DND-41 (cell line): ENCODE results near the gene SORBS1.

Experiments used
- ATAC-seq: fragments of 200-7000 bp; cut with Tn5 transposase; 3 replicates; pipeline ENCODE4 v1.9.1; 2021; ENCODE audit warnings: low read depth; ENCODE audit not compliant: insufficient read depth
- DNase-seq: peaks from one replicate; pipeline ENCODE4 v3.0.0-alpha.2; 2020
- H2AFZ ChIP-seq: 2 replicates; pipeline ENCODE4 v1.6.0; 2012; ENCODE audit warnings: low read depth, low read length
- H3K27ac ChIP-seq: 2 replicates; pipeline ENCODE4 v1.5.1; 2012; ENCODE audit warnings: low read length, inconsistent platforms
- H3K27me3 ChIP-seq: fragments of 200-600 bp; sonication (generic); 2 replicates; pipeline ENCODE4 v1.6.0; 2012; ENCODE audit warnings: low read length, mild to moderate bottlenecking, inconsistent platforms; ENCODE audit not compliant: insufficient read depth, poor library complexity
- H3K36me3 ChIP-seq: 2 replicates; pipeline ENCODE4 v1.5.1; 2012; ENCODE audit warnings: low read length, inconsistent platforms; ENCODE audit not compliant: insufficient read depth
- H3K4me1 ChIP-seq: 2 replicates; pipeline ENCODE4 v1.5.1; 2012; ENCODE audit warnings: mild to moderate bottlenecking, low read length; ENCODE audit not compliant: insufficient read depth
- H3K4me2 ChIP-seq: 2 replicates; pipeline ENCODE4 v1.6.0; 2012; ENCODE audit warnings: mild to moderate bottlenecking, moderate library complexity, low read length, inconsistent platforms; ENCODE audit not compliant: insufficient read depth
- H3K4me3 ChIP-seq, 2 experiments: fragments of 200-600 bp in 1 of 2; shearing (Covaris generic) in 1 of 2; 2 replicates each; pipeline ENCODE4 v1.5.1; 2012 to 2016; ENCODE audit warnings: inconsistent platforms in 2 of 2, low read length in 2 of 2, mild to moderate bottlenecking in 2 of 2, low read depth in 1 of 2, moderate library complexity in 1 of 2
- H3K79me2 ChIP-seq: 2 replicates; pipeline ENCODE4 v1.6.0; 2012; ENCODE audit warnings: low read length, inconsistent platforms; ENCODE audit not compliant: insufficient read depth
- H3K9ac ChIP-seq: 2 replicates; pipeline ENCODE4 v1.6.0; 2012; ENCODE audit warnings: low read depth, mild to moderate bottlenecking, inconsistent platforms, low read length, moderate library complexity
- H3K9me3 ChIP-seq: 2 replicates; pipeline ENCODE4 v1.5.1; 2012; ENCODE audit warnings: low read length, moderate library complexity, mild to moderate bottlenecking, inconsistent platforms; ENCODE audit not compliant: insufficient read depth, severe bottlenecking
- H4K20me1 ChIP-seq: 2 replicates; pipeline ENCODE4 v1.6.0; 2012; ENCODE audit warnings: low read length; ENCODE audit not compliant: insufficient read depth
- EZH2 ChIP-seq: IDR thresholded peaks from 3 replicates; pipeline ENCODE4 v1.6.1; 2012; ENCODE audit warnings: borderline replicate concordance, low read depth, mild to moderate bottlenecking, moderate library complexity, low read length, inconsistent platforms; ENCODE audit not compliant: severe bottlenecking
- TF ChIP-seq, protein P1 (sequence below): IDR thresholded peaks from 2 replicates; pipeline ENCODE4 v1.5.1; 2012; ENCODE audit warnings: borderline replicate concordance, low read length, moderate library complexity, mild to moderate bottlenecking; ENCODE audit not compliant: poor library complexity, severe bottlenecking; ENCODE audit errors: extremely low read depth

Gene SORBS1

DNA sequence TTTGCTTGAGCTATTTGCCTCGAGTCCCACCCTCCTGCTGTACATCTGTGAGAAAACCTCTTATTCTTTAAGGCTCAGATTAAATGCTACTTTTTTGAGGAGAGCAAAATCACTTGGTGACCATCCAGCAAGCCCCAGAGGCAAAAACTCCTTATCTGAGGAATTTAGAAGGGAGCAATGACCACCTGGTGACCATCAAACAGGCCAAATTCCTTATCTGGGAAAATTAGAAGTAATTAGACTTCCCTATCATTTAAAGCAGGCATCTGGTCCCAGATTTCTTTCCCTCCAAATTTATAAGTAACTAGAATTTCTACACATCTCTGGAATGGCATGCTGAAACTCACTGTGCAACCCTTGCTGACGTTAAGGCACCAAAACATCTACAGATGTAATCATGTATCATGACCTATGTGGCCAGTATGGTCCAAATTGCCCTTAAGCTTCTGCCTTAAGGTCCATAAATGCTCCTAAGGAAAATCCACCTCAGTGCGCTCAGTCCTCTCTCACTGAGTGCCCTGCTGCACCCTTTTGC lies 229.5 kb downstream of the SORBS1 start:
- TF ChIP-seq, protein P1, sequence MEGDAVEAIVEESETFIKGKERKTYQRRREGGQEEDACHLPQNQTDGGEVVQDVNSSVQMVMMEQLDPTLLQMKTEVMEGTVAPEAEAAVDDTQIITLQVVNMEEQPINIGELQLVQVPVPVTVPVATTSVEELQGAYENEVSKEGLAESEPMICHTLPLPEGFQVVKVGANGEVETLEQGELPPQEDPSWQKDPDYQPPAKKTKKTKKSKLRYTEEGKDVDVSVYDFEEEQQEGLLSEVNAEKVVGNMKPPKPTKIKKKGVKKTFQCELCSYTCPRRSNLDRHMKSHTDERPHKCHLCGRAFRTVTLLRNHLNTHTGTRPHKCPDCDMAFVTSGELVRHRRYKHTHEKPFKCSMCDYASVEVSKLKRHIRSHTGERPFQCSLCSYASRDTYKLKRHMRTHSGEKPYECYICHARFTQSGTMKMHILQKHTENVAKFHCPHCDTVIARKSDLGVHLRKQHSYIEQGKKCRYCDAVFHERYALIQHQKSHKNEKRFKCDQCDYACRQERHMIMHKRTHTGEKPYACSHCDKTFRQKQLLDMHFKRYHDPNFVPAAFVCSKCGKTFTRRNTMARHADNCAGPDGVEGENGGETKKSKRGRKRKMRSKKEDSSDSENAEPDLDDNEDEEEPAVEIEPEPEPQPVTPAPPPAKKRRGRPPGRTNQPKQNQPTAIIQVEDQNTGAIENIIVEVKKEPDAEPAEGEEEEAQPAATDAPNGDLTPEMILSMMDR, result no peak
- TF ChIP-seq EZH2, result no peak
- ATAC-seq, result no peak
- no peak overlapping the region for H3K9ac ChIP-seq
- no peaks in the 10 kb centered on the region for H3K4me1 ChIP-seq
- H3K4me2 ChIP-seq, result no peak overlapping the region
- no peaks in the 10 kb centered on the region for H3K79me2 ChIP-seq
- DNase-seq, result no peak
- peaks cover 6% of the 10 kb centered on the region for H3K27me3 ChIP-seq
- H3K36me3 ChIP-seq, result no peaks in the 10 kb centered on the region
- no peak overlapping the region for H3K4me3 ChIP-seq
- no peak overlapping the region for H3K27ac ChIP-seq
- H3K9me3 ChIP-seq, result no peaks in the 10 kb centered on the region
- no peak overlapping the region for H2AFZ ChIP-seq
- H4K20me1 ChIP-seq, result no peaks in the 10 kb centered on the region

- no peak overlapping the region for H3K4me2 ChIP-seq
- H3K27ac ChIP-seq, result no peak overlapping the region
- no peak overlapping the region for H2AFZ ChIP-seq
- peaks cover 6% of the 10 kb centered on the region for H3K27me3 ChIP-seq
- no peaks in the 10 kb centered on the region for H3K9me3 ChIP-seq
- no peaks in the 10 kb centered on the region for H4K20me1 ChIP-seq
- TF ChIP-seq, protein P1, result no peak
- no peak for TF ChIP-seq EZH2
- H3K4me3 ChIP-seq, result no peak overlapping the region
- no peak overlapping the region for H3K9ac ChIP-seq
- no peaks in the 10 kb centered on the region for H3K36me3 ChIP-seq
- DNase-seq (no peak), ATAC-seq (no peak)
- no peaks in the 10 kb centered on the region for H3K4me1 ChIP-seq
- H3K79me2 ChIP-seq, result no peaks in the 10 kb centered on the region
These were observed 230.2 kb downstream of the SORBS1 start for GRCh38 chr10:95330966-95331453.

DNA sequence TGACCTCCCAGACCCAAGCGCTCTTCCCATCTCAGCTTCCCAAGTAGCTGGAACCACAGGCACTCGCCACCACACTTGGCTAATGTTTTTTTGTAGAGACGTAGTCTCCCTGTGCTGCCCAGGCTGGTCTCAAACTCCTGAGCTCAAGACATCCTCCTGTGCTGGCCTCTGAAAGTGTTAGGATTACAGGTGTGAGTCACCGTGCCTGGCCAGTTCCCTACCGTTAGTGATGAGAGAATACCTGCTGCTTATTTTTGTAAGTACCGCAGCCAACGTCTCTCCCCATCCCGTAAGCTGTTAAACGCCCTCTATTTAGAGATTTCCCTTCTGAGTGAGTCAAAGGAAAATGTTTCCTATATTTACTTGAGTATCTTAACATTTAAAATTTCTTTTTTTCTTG lies 231.9 kb downstream of the SORBS1 start:
- Histone ChIP-seq H4K20me1 (no peaks in the 10 kb centered on the region), H3K9me3 (no peaks in the 10 kb centered on the region), H3K4me3 (no peak overlapping the region), H3K4me2 (no peak overlapping the region), H3K27me3 (peaks cover 9% of the 10 kb centered on the region), H3K27ac (no peak overlapping the region), H3K79me2 (no peaks in the 10 kb centered on the region), H3K9ac (no peak overlapping the region), H2AFZ (no peak overlapping the region), H3K4me1 (no peaks in the 10 kb centered on the region), H3K36me3 (no peaks in the 10 kb centered on the region)
- no peak for TF ChIP-seq EZH2
- TF ChIP-seq, protein P1, result no peak
- DNase-seq (no peak), ATAC-seq (no peak)

GRCh38 chr10:95328013-95328412 lies 233.2 kb downstream of the SORBS1 start:
- ATAC-seq, result no peak
- TF ChIP-seq EZH2, result no peak
- TF ChIP-seq, protein P1, result no peak

More at GRCh38 chr10:95328013-95328412, 233.2 kb downstream of the SORBS1 start:
- Histone ChIP-seq H2AFZ (no peak overlapping the region), H3K27me3 (peaks cover 9% of the 10 kb centered on the region), H3K36me3 (no peaks in the 10 kb centered on the region), H3K79me2 (no peaks in the 10 kb centered on the region), H4K20me1 (no peaks in the 10 kb centered on the region), H3K9ac (no peak overlapping the region), H3K9me3 (no peaks in the 10 kb centered on the region), H3K4me2 (no peak overlapping the region), H3K27ac (no peak overlapping the region), H3K4me1 (no peaks in the 10 kb centered on the region), H3K4me3 (no peak overlapping the region)
- no peak for DNase-seq
